ENCODE results near the gene TRAF4. TPM values are rescaled to one million over a fixed set of nuclear protein-coding genes. Genes with fewer than 3 reads are reported as not detected.
"Not testable (repeated sequence)": the region's sequence is repeated elsewhere in the genome, so short reads cannot be mapped to it uniquely, and the experiment has no call there.

Gene TRAF4
- total RNA-seq, 1 donor from 2014 or later = 37.4 TPM

GRCh38 chr17:28792877-28793661, 49.3 kb downstream of the TRAF4 start:
- peak; percentile 14 for DNase-seq

GRCh38 chr17:28794846-28795441, 51.1 kb downstream of the TRAF4 start:
- DNase-seq = not testable (repeated sequence)

GRCh38 chr17:28796062-28796461, 52.3 kb downstream of the TRAF4 start:
- no peak for DNase-seq

Other genes with a start within 250 kb of the TRAF4 start
- gene FOXN1, start 237.7 kb upstream of the TRAF4 start, total RNA-seq = not detected in 2 replicates
- 31.9 and 32.0 TPM in 2 replicates for gene UNC119, start 191.4 kb upstream of the TRAF4 start, total RNA-seq
- 65.9 and 86.0 TPM in 2 replicates for gene PIGS, start 172.5 kb upstream of the TRAF4 start, total RNA-seq
- 23.5 and 29.9 TPM in 2 replicates for gene ALDOC, start 167.1 kb upstream of the TRAF4 start, total RNA-seq
- gene SPAG5, start 145.0 kb upstream of the TRAF4 start, total RNA-seq = 10.6 and 47.7 TPM in 2 replicates
- 4.7 and 8.3 TPM in 2 replicates for gene RSKR, start 129.8 kb upstream of the TRAF4 start, total RNA-seq
- gene BLTP2, start 98.9 kb upstream of the TRAF4 start, total RNA-seq = 163 and 213 TPM in 2 replicates
- 48.9 and 79.5 TPM in 2 replicates for gene SDF2, start 82.1 kb upstream of the TRAF4 start, total RNA-seq
- gene SUPT6H, start 81.8 kb upstream of the TRAF4 start, total RNA-seq = 42.2 and 75.9 TPM in 2 replicates
- gene PROCA1, start 32.1 kb upstream of the TRAF4 start, total RNA-seq = 0.51 and 0.56 TPM in 2 replicates
- 25.6 and 36.9 TPM in 2 replicates for gene RAB34, start 26.1 kb upstream of the TRAF4 start, total RNA-seq
- 777 and 912 TPM in 2 replicates for gene RPL23A, start 24.0 kb upstream of the TRAF4 start, total RNA-seq
- gene TLCD1, start 17.8 kb upstream of the TRAF4 start, total RNA-seq = 0.85 and 0.93 TPM in 2 replicates
- 2.9 and 3.9 TPM in 2 replicates for gene NEK8, start 15.2 kb upstream of the TRAF4 start, total RNA-seq
- gene FAM222B, start 98.8 kb downstream of the TRAF4 start, total RNA-seq = 9.5 and 14.6 TPM in 2 replicates
- gene ERAL1, start 111.0 kb downstream of the TRAF4 start, total RNA-seq = 37.8 and 49.1 TPM in 2 replicates
- gene FLOT2, start 153.7 kb downstream of the TRAF4 start, total RNA-seq = 130 and 195 TPM in 2 replicates
- gene DHRS13, start 159.1 kb downstream of the TRAF4 start, total RNA-seq = 18.7 and 20.5 TPM in 2 replicates
- 16.8 and 25.8 TPM in 2 replicates for gene PHF12, start 207.5 kb downstream of the TRAF4 start, total RNA-seq

Data from dermis blood vessel endothelial cell (primary cell).